Measurements from ENCODE around the gene VCL.
"Not testable (repeated sequence)": the region's sequence is repeated elsewhere in the genome, so short reads cannot be mapped to it uniquely, and the experiment has no call there.

VCL gene

DNA sequence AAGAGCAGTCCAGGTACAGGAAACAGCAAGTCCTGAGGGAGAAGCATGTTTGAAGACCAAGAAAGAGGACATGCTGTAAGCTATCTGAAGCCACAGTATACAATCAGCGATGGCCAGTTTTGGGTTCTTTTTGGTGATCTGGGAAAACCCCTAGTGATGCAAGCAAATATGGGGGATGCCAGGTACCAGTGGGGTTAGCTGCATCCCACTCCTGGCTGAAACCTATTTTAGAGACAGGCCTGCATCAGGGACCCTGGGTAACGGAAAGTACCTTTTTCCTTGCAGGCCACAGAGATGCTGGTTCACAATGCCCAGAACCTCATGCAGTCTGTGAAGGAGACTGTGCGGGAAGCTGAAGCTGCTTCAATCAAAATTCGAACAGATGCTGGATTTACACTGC is 119.8 kb downstream of the VCL start:
- DNase-seq: no peak

- DNase-seq: no peak
These were observed 120.9 kb downstream of the VCL start for GRCh38 chr10:74118804-74119203.

DNA sequence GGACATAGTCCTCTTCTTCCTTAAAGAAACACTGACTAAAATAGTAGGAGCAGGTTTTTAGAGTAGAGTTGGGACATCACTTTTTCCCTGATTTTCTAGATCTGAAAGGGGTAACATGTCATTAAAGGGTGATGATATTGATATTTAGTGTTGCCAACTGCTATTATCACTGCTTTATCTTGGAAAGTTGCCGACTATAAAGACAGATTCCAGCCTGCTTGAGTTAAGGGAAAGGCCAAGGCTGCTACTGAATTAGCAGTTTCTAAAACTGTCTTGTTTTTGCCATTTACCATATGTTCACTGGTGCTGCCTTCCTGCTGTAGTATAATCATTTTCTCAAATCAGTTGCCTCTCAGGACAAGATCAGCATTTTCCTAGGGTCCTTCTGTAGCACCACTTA is 123.0 kb downstream of the VCL start:
- no peak for DNase-seq

DNA sequence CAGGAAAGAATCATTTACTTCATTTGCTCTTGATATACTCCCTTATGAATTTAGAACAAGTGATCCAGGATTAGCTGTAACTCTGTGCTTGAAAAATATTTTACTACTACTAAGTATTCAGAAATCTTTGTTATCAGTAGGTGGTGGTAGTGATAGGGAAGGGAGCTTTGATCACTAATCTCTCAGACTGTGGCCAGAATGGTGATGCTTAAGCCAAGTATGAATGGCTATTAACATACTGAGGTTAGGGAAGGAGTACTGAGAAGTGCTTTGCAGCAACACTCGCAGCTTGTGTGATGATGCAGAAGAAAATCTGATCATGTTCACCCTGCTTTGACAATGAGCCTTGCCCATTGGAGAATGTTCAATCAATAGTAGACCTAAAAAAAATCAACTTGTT is 123.5 kb downstream of the VCL start:
- no peak for DNase-seq

DNA sequence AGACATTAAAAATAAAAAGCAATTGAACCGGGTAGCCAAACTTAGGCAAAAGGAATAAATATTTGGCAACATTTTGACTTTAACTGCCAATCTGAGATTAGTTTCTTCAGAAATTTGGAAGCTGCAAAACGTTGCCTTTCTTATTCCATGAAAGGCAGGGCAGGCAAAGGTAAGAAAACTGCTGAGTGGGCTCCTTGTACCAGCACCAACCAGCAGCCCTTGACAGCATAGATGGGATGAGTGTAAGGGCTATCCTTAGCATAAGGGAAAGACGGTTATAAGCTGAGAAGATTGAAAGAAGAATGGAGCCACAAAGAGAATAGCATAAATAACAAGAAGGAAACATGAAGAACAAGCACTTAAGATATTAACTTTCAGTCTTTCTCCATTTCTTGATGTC is 124.1 kb downstream of the VCL start:
- no peak for DNase-seq

DNA sequence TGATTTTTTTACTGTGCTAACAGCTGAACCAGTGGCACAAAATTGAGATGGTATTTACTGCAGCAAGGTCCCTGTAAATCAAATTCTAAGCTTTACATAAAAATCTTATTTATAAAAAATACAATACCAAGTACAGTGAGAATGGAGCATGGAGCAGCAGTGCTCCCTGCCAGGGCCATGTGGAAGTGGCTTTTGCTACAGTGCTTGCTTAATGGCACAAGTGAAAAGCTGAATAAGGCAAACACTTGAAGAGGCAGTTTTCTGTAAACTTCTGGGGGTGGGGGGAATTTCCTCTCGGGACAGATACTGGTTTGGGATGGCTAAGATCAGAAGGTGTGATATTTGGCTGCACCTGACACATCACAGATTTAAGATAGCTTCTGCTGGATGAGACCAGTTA is 125.2 kb downstream of the VCL start:
- DNase-seq: no peak

GRCh38 chr10:74133923-74134820 is 136.3 kb downstream of the VCL start:
- no peak for DNase-seq

DNA sequence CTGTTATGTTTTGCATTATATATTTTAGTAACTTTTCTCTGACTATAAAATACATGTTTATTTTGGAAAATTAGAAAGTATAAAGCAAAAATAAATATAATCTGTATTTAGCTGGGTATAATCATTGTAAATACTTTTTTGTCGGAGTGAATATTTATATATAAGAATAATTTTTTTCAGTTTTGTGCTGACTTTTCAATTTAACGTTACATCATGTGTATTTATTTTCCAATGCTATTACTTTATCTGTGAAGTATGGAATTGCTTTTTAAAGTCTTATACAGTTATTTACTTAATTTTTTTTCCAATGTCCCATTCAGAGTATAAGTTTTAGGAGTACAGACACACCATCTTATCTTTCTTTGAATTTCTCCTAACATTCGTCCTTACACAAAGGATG is 137.5 kb downstream of the VCL start:
- no peak for DNase-seq

- DNase-seq: no peak
These were observed 140.1 kb downstream of the VCL start for GRCh38 chr10:74137992-74138391.

GRCh38 chr10:74138596-74138995 is 140.7 kb downstream of the VCL start:
- DNase-seq: not testable (repeated sequence)

DNA sequence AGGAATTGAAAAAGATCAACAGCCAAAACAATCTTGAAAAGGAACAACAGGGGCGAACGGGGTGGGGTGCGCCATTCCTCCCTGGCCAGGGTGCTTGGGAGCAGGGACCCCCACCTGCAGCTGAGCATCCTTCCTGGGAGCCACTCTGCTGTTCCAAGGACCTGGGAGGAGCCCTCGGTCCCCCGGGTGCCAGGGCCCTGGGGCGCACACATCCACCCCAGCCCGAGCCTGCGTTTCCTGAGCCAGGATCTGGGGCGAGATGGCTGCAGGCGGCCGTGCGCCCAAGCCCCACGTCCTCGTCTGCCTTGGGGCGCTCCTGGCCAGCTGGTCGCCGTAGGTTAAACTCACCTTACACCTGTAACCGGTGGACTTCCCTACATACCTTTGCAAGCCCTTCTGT is 142.1 kb downstream of the VCL start:
- no peak for DNase-seq

DNA sequence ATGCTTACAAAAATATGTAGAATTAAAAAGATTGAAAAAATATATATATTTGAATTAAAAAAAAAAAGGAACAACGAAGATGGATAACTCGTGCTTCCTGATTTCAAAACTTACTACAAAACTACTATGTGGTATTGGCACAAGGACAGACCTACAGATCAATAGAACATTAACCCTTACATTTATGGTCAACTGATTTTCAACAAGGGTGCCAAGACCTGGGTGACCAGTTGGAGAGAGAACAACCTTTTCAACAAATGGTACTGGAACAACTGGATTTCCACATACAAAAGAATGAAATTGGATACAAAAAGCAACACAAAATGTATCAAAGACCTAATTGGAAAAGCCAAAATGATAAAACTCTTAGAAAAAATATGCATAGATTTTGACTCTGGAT is 142.6 kb downstream of the VCL start:
- DNase-seq: no peak

DNA sequence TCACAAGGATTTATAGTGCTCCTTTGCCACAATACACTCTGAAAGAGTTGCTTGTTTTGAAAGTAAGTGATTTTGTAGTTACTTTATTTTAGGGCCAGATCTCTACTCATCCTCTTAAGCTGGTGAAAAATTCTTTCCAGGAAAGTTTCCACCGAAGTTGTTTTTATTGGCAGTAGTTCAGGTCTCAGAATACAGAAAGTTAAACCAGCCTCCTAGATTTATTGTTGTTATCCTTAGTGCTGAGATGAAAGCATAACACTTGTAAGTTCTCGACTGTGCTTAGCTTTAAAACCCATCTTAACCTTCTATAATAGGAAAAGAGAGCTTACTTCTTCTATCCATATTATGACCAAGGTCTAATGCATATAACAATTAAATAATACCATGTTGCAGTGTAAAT is 147.2 kb downstream of the VCL start:
- no peak for DNase-seq

DNA sequence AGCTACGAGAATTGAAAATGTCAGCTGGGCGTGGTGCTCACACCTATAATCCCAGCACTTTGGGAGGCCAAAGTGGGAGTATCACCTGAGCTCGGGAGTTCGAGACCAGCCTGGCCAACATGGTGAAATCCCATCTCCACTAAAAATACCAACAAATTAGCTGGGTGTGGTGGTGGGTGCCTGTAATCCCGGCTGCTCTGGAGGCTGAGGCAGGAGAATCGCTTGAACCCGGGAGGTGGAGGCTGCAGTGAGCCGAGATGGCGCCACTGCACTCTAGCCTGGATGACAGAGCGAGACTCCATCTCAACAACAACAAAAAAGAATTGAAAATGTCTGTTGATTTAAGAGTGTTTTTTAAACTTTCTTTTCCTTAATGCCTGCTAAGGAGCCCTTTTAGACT is 149.1 kb downstream of the VCL start:
- not testable (repeated sequence) for DNase-seq

DNA sequence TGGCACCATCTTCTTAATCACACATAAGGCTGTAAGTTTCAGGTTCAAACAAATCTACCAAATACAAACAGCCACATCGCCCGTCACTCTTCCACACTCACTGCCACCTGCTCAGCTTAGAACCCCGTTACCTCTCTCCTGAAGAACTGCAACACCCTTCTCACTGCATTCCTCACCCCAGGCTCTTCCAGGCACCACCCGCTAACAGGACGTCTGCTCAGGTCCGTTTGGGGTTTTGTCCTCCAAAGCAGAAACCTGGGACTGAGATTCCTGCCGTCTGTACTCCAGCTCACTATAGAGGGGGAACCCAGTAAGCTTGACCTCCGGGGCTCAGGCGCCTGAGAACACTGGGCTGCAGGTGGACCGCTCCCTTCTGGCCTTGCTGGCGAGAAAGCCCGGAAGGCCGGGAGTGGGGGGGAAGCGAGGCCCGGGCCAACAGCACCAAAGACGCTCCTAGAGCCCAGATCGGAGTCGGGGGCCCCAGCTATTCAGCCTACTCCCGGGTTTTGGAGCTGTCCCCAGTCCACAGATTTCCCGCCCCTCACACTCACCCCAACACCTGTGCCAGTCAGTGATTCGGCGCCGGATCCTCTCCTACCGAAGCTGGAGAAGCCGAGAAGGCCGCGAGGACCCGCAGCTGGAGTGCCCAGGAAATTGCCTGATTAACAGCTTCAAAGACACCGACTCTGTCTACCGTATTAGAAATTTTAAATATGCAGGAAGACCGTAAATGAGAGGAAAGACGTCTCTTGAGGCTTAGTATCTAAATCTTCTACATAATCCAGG is 152.5 kb downstream of the VCL start, which contains the start of gene AP3M1:
Gene AP3M1 (minus strand): TSS at position 625 of the 786 bp plus-strand sequence. CDS start 12,449 bp downstream, outside the sequence.
- peak; percentile 41 for DNase-seq

DNA sequence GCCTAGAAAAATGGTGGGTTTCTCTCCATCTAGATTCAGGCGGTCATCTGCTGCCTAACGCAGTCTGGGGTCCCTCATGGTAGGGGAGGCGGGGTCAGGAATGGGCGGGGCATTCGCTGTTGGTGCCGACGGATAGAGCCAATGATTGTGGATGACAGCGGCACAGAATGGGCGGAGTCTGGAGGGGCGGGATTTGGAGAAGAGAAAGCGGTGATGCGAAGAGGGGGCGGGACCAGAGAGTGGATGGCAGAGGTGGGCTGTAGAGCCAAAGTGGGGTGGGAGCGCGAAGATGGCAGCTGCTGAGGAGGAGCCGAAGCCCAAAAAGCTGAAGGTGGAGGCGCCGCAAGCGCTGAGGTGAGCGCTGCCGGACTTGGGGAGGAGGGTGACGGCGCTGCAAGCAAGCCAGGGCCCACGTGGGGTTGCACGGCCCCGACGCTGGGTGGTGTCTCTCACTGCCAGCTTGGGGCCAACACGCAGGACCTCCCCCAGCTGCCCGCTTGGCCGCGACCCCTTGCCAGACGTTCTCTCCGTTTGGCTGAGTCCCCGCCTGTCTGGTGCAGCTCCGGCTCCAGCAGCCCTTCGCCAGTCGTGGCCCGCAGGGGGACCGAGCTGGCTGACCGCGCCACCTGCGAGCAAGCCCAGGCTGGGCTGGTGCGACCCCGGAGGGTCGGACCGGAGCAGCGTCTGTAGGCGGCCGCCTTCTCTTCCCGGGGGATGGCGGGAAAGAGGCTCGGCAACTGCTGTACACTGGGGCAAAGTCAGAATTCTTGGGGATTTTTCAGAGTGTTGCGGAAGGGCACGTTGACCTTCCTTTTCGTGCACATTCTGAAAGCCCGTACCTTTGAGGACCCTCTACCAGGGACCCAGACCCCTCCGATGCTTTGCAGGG is 153.3 kb downstream of the VCL start, which contains the start of gene ADK:
Gene ADK (plus strand): TSS at position 232 of the 889 bp plus-strand sequence. CDS start 58 bp downstream, at position 290.
- DNase-seq: peak; percentile 41

DNA sequence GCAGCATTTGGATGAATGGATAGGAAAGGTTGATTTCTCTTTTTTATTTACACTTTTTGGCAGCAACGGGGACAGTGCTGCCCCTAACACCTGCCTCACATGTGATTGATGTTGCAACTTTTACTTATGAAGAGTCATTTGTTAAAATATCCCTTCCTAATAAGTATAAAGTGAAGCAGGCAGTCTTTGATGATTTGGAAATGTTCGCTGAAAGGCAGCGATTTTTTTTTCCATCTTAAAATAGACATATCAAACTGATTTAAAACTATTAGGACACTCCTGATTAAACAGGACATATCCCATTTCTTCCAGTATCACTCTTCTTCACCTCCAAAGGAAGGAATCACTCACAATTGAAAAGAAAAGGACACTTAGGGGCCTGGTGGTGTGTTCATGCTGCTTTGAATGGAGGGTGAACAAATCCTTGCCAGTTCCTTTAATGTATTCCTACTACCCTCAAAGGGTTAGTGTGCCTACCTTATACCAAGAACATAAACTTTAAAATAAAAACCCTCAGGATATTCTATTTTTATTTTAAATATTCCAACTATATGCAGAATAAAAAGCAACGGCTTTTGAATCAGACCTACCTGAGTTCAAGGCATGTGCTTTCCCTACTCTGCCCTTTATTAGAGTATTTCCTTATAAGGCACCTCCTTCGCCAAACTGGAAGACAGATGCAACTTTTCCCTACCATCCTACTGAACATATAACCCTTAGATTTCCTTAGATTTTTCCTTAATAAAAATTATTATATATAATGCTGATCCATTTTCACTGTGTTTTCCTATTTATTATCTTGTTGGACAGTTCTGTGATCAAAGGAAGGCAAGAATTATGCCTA is 154.2 kb downstream of the VCL start:
- no peak for DNase-seq

- no peak for DNase-seq
These were observed 155.2 kb downstream of the VCL start for GRCh38 chr10:74153123-74153522.

DNA sequence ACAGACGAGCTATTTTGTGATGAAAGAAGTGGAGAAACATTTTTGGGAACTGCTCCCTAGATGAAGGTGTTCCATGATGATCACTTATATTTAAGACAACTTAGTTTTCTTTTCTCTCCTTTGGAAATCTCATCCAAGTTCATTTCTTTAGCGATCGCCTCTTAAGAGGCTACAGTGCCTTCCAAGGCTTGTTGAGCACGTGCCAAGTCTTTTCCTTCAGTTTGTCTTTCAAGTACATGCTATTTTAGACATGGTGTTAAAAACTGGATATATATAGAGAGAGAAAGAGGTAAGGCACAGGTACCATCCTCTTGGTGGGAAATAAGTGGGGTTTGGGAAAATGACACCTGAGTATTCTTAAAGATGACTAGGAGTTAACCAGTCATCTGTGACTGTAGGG is 155.8 kb downstream of the VCL start:
- no peak for DNase-seq

GRCh38 chr10:74156919-74157289 is 159.0 kb downstream of the VCL start:
- no peak for DNase-seq

DNA sequence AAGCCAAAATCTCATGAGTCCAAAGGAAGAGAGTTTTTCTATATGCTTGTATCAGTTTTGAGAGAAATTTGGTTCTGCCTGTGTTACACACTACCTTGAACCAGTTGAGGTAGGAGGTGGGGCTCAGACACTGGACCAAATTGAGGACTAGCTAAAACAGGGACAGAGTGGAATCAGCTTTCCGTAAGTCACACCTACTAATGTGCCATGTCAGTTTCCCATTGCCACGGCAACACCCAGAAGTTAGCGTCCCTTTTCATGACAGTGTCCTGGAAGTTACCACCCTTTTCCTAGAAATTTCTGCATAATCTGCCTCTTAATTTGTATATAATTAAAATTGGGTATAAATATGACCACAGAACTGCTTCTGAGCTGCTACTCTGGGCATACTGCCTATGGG is 162.1 kb downstream of the VCL start:
- no peak for DNase-seq

All from NCI-H524 treated with DMSO at 0.1 percent for 48 hours (cell line).